ENCODE results near the gene IGSF8.
"Not testable (repeated sequence)": the region's sequence is repeated elsewhere in the genome, so short reads cannot be mapped to it uniquely, and the experiment has no call there.

IGSF8 gene

DNA sequence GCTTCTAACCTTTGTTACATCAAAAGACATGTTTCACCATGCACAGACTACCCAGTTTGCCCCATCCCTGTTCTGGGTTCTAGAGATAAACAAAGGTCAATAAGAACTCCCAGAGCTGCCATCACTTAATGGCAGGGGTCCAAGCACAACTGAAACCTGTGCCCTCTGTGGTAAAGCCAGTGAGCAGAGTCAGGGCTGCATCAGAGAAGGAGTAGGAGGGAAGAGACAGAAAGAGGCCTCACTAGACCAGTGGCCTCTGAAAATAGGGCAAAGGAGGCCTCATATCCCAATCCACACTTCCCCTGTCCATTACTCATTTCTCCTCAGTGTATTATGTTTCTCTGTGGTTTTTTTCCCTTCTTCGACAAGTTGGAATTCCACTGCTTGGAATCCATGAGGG lies 27.3 kb upstream of the IGSF8 start:
- no peak for DNase-seq

DNA sequence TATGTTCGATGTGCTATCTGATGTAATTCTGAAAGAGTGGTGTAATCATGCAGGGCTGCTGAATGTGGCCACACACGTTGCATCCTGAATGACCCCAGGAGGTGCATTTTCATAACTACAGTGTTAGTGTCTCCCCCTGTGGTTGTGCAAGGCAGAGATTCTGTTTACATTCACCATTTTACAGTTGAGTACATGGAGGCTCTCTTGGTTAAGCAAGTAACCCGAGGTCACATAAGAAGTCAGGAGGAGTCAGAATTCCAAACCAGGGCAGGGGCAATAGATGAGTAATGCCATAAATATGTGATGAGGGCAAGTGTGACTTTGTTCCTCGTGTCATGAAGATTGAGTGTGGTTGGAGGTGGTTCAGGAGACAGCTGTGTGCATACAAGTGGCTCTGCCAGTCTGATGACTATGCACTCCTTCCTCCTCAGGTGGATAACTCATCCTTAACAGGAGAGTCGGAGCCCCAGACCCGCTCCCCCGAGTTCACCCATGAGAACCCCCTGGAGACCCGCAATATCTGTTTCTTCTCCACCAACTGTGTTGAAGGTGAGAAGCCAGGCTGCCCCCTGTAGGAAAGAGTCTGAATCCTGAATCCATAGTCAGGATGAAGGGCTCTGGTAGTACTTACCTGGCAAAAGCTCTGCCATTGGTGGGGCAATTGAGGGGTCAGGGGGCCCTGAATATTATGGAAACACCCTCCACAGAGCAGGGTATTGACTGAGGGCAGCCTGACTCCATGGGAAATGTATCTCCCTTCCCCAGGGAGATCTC lies 26.5 kb upstream of the IGSF8 start:
- no peak for DNase-seq

GRCh38 chr1:160123726-160124125 lies 25.3 kb upstream of the IGSF8 start:
- no peak for DNase-seq

GRCh38 chr1:160122978-160123495 lies 24.6 kb upstream of the IGSF8 start:
- no peak for DNase-seq

GRCh38 chr1:160121388-160121787 lies 23.0 kb upstream of the IGSF8 start:
- no peak for DNase-seq

DNA sequence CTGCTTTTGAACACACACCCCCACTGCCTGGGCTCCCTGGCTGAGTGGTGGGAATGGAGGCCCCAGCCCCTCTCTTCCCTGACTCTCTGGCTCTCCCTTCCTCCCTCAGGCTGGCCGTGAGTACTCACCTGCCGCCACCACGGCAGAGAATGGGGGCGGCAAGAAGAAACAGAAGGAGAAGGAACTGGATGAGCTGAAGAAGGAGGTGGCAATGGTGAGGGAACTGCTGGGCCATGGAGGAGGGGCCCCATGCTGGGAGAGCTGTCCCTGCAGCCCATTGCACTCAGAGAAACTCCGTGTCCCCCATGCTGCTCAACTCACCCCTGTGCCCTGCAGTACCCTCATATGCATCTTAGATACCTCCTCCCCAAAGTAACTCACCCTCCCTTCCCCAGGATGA lies 22.4 kb upstream of the IGSF8 start:
- DNase-seq = no peak

- no peak for DNase-seq
Observed at GRCh38 chr1:160118928-160119327, 20.5 kb upstream of the IGSF8 start.

- no peak for DNase-seq
Observed at GRCh38 chr1:160117709-160118183, 19.3 kb upstream of the IGSF8 start.

DNA sequence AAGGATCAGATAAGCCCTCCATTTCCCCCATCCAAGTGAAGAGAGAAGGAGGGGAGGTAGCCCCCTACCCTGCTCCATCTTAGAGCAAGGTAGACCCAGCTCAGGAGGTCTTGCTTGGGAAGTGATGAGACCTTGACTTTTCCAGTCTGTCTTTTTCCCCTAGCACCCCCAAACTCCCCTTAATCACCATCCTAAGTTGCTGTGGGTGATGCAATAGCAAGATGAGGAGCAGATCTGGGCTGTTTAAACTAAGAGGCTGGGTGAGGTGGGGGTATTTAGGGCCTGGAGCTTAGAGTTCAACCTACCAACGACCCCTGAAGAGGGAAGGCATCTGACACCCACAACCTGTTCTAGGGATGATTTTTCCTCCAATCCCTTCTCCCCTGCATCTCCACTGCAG lies 18.9 kb upstream of the IGSF8 start:
- no peak for DNase-seq

DNA sequence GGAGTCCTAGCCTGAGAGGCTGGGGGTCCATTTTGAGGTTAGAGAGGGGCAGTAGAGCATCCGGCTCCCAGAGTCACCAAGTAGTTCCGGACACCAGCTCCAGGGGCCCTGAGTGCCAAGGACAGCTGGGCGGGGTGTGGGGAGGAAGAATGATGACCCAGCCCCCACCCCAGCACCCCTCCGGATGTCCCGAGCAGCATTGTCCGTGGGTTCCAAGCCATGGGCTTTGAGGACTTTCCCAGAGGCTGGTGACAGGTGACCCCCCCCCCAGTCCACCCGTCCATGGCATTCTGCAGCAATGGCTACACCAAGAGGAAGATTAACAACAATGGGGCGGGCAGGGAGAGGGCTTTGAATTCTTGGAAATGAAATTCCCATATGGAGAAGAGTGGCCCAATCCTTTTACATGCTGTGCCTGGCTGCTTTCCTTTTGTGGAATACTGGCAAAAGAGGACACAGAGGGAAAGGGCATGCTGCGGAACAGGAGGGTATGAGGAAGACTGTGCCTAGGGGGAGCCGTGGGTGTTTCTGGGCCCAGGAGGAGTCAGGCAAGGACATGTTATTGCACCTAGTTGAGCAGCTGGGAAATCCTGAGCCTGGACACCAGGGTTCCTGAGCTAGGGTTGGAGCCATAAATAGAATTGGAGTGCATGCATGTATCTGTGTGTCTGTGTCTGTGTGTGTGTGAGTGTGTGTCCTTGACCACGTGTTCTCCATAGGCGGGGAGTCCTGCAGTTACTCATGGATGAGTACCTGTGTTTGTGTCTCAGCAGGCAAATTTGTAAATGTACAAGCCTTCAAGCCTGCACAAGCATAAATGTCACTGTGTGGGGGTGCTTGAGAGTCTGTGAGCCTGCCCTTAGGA lies 18.1 kb upstream of the IGSF8 start:
- DNase-seq = no peak

DNA sequence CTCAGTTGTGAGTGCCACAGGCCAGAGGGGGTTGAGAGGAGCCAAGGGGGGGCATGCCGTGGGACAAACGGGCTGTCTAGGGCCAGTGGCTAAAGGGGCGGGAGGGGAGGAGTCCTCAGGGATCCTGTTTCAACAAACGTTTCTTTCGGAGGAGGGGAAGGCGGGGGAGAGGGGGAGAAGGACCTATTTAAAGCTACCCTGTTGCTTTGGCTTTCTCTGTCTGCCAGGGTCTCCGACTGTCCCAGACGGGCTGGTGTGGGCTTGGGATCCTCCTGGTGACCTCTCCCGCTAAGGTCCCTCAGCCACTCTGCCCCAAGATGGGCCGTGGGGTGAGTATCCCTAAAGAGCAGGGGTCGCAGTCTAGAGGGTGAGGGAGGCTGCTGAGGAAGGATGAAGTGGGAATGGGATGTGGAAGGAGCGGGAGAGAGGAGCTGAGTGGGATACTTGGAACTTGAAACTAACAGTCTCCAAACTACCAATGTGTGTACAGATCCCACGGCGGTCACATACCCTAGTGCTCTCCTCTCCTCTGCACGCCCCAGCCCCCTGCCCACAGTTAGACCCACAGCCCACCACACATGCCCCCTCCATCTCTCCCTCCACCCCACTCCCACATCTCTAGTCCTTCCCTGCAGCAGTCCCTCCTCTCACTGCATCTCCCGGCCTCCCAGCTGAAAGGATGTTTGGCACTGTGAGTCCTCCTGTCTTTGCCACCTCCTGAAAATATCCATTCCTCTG lies 17.3 kb upstream of the IGSF8 start, which contains the start of gene ATP1A2:
Gene ATP1A2, plus strand, starts transcription at position 215 of the 738 bp plus-strand sequence. Its CDS starts 103 bp downstream, at position 318.
- DNase-seq = no peak

- no peak for DNase-seq
Observed at GRCh38 chr1:160114085-160114484, 15.7 kb upstream of the IGSF8 start.

- no peak for DNase-seq
Observed at GRCh38 chr1:160113407-160113806, 15.0 kb upstream of the IGSF8 start.

GRCh38 chr1:160112357-160112756 lies 13.9 kb upstream of the IGSF8 start:
- no peak for DNase-seq

- not testable (repeated sequence) for DNase-seq
Observed at GRCh38 chr1:160111462-160111861, 13.0 kb upstream of the IGSF8 start.

DNA sequence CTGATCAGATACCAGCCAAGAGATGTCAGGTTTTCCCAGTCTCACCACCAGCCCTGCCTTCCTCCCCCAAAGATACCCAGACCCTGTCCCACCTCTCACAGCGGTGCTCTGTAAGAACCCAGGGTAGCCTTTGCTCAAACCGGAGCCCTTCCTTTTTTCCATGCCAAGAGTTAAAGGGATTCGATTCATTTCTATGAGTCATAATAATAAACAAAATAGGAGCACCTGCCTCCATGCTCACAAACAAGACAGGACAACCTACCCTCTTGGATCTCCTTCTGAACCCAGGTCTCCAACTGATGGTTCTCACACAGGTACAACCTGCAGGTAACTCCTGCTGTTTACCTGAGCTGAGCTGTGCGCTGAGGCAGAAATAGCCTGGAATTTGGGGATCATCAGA lies 11.3 kb upstream of the IGSF8 start:
- DNase-seq = no peak

DNA sequence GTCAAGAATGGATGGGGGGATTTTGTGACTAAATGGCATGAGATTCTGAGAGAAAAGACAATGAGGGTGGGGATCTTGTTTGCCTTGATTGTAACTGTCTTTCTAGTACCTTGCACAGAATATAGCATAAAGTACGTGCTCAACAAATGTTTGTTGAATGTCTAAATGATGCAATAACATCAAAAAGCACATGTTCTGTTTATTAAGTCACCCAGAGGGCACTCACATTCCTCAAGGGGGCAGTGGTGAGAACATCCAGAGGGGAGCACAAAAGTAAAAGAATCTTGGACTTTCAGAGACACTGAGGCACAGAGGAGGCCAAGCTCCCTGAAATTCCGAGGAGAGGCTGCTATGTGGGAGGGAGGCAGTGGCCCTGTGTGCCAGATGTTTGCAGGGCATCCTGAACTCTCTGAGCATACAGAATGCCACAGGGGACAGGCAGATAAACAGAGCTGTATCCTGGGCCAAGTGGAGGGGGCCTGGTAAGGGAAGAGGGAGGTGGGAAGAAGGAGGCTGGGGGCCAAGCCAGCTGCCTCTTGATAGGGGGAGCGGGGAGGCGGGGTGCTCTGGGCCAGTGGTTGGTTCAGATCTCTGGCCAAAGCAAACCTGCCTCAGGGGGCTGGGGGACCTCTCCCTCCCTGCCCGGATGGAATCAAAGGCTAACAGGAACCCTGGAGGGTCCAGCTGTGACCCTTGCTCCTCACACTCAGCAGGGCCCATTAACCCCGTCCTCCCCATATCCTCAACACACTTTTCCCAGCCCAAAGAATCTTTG lies 10.7 kb upstream of the IGSF8 start:
- DNase-seq = peak; percentile 37

GRCh38 chr1:160107512-160107911 lies 9.1 kb upstream of the IGSF8 start:
- no peak for DNase-seq

DNA sequence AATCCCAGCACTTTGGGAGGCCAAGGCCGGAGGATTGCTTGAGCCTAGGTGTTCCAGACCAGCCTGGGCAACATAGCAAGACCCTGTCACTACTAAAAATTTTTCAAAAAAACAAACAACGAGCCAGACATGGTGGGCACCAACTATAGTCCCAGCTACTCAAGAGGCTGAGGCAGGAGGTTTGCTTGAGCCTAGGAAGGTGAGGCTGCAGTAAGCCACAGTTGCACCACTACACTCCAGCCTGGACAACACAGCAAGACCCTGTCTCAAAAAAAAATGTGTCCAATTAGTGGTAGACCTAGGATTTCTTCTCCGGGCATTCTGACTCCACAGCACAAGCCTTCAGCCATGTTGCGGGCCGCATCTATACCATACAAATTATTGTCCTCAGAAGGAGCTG lies 6.7 kb upstream of the IGSF8 start:
- DNase-seq = no peak

- no peak for DNase-seq
Observed at GRCh38 chr1:160104486-160104885, 6.1 kb upstream of the IGSF8 start.

- no peak for DNase-seq
Observed at GRCh38 chr1:160103658-160104408, 5.4 kb upstream of the IGSF8 start.
